ENCODE results near the gene CLDND1. TPM values are rescaled to one million over a fixed set of nuclear protein-coding genes. Genes with fewer than 3 reads are reported as not detected.

The CLDND1 gene
- 10 to 100 TPM; 23.9 to 91.2 (median 70.1) TPM for total RNA-seq

DNA sequence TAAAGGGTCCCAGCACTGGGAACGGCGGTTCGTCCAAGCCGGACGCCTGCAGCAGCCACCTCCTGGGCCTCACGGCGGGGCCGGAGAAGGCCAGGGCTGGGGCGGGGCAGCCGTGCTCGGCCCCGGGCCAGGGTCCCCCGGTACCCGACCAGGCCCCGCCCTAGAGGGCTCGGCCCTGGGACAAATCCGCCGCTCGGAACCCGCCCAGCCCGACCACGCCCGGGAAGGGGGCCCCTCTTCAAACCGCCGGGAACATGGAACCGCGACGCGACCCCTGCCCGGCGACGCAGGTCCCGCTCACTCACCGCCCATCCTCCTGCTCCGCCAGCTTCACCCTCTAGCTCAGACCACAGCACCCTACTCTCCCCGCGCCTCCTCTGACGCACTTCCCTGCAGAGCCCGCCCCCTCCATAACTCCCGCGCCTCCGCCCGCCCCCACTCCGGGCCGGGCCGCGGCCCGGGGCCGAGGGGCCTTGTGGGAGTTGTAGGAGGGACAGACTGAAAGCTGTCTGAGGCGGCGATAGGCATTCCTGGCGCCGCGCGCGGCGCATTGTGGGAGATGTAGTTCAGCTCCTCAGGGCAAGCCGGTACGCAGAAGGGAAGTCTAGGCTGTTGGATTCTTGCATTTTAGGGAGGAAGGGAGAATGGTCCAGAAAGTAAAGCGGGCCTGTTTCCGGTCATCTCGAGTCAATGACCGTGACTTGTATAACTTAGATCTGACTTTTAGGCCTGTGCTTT, at the start of gene CLDND1:
Gene CLDND1, minus strand, starts transcription at position 359 of the 738 bp plus-strand sequence. CDS start 1,478 bp downstream, outside the sequence.
- peak within 1 kb of the TSS; percentile 92 to 99 (median 96) for H3K27ac ChIP-seq
- H3K36me3 ChIP-seq = peaks cover 0 to 22% (median 0%) of the 10 kb centered on the region in 4 donors
- ATAC-seq (ENCODE audit: low FRiP score in 2 of 2) = peak; percentile 100
- H3K9me3 ChIP-seq = no peaks in the 10 kb centered on the region
- WGBS, 2 donors = 0 to 1% methylated on average over 9 to 56 of the region's 63 CpGs
- peak in 1 of 6 experiments; percentile 18 for TF ChIP-seq CTCF (IDR thresholded peaks at IDR 0.05)
- peak; percentile 82 to 91 for TF ChIP-seq POLR2AphosphoS5 (IDR thresholded peaks at IDR 0.05)
- TF ChIP-seq POLR2A (IDR thresholded peaks at IDR 0.05) = peak in 2 of 4 donors; percentile 90 to 94
- TF ChIP-seq EP300 (IDR thresholded peaks at IDR 0.05) = no peak
- H3K27me3 ChIP-seq = no peaks in the 10 kb centered on the region
- peaks cover 12 to 27% (median 18%) of the 10 kb centered on the region in 4 donors for H3K4me1 ChIP-seq
- H3K4me3 ChIP-seq = peak within 1 kb of the TSS; percentile 43 to 78 (median 76)
- DNase-seq = peak; percentile 99 to 100

- WGBS, 2 donors = 62% methylated on average over 3 of the region's 3 CpGs
- no peaks in the 10 kb centered on the region for H3K4me1 ChIP-seq
- no peak overlapping the region for H3K4me3 ChIP-seq
- H3K27ac ChIP-seq = no peak overlapping the region
- no peaks in the 10 kb centered on the region for H3K9me3 ChIP-seq
- H3K36me3 ChIP-seq = no peaks in the 10 kb centered on the region
- ATAC-seq (ENCODE audit: low FRiP score in 2 of 2) (no peak), DNase-seq (no peak)
- TF ChIP-seq EP300 (IDR thresholded peaks at IDR 0.05) (no peak), POLR2AphosphoS5 (IDR thresholded peaks at IDR 0.05) (no peak), POLR2A (IDR thresholded peaks at IDR 0.05) (no peak), CTCF (IDR thresholded peaks at IDR 0.05) (no peak)
- no peaks in the 10 kb centered on the region for H3K27me3 ChIP-seq
Measured at GRCh38 chr3:98568402-98568801, 45.7 kb upstream of the CLDND1 start.

DNA sequence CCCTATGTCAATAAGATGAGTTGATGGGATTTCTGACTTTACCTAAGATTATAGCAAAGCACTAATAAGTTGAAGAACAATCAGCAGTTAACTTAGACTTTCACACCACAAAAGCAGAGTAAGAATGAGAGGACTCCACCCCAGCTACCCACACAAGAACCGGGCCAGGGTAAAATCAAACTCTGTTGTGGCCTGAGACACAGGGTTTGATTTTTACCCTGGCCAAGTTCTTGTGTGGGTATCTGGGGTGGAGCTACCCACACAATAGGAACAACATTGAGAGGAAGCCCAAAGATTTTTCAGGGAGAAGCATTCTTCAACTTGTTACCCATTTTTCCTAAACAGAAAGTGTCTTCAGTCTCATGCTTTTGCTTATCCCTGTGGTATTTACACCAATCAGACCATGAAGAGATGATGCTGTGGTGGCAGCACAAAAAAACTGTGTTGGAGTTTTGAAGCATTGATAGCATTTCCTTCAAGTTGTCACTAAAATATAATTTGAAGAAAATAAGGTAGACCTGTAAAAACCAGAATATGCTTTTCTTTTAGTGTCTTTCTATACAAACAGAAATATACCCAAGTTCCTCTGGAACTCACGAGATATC, 45.1 kb upstream of the CLDND1 start:
- DNase-seq = no peak
- no peak for ATAC-seq (ENCODE audit: low FRiP score in 2 of 2)
- Histone ChIP-seq H3K36me3 (no peaks in the 10 kb centered on the region), H3K4me3 (no peak overlapping the region), H3K27me3 (no peaks in the 10 kb centered on the region), H3K4me1 (no peaks in the 10 kb centered on the region), H3K27ac (no peak overlapping the region), H3K9me3 (no peaks in the 10 kb centered on the region)
- 74 to 85% methylated on average over 2 of the region's 2 CpGs for WGBS, 2 donors
- no peak for TF ChIP-seq CTCF (IDR thresholded peaks at IDR 0.05)
- TF ChIP-seq POLR2A (IDR thresholded peaks at IDR 0.05) = no peak
- no peak for TF ChIP-seq POLR2AphosphoS5 (IDR thresholded peaks at IDR 0.05)
- no peak for TF ChIP-seq EP300 (IDR thresholded peaks at IDR 0.05)

DNA sequence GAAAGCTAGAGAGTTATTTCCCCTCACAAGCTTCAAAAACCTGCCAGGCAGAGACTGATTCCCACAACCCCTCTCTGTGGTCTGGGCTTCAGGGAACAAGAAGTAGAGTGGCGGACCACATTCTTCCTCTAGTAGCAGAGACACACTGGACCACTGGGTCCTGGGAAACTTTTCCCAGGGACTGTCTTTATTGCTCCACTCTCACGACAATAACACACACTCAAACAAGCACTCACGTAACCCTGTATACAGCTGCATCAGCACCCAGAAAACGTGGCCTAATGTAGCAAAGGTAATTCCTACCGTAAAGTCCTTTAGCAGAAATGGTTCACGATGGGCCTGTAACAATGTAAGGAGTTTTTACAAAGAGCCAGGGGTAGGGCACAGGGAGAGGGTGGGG, 43.1 kb upstream of the CLDND1 start:
- peaks cover 0 to 4% (median 0%) of the 10 kb centered on the region in 4 donors for H3K4me1 ChIP-seq
- no peak overlapping the region for H3K4me3 ChIP-seq
- ATAC-seq (ENCODE audit: low FRiP score in 2 of 2) (no peak), DNase-seq (no peak)
- no peak overlapping the region for H3K27ac ChIP-seq
- no peaks in the 10 kb centered on the region for H3K27me3 ChIP-seq
- no peaks in the 10 kb centered on the region for H3K9me3 ChIP-seq
- H3K36me3 ChIP-seq = no peaks in the 10 kb centered on the region
- no peak for TF ChIP-seq CTCF (IDR thresholded peaks at IDR 0.05)
- TF ChIP-seq POLR2AphosphoS5 (IDR thresholded peaks at IDR 0.05) = no peak
- TF ChIP-seq EP300 (IDR thresholded peaks at IDR 0.05) = no peak
- no peak for TF ChIP-seq POLR2A (IDR thresholded peaks at IDR 0.05)
- WGBS, 2 donors = 81 to 85% methylated on average over 6 of the region's 6 CpGs

All from upper lobe of left lung (tissue), 6 donors.